HG03520 (cell line): ENCODE data around the gene CHST9.
A peak's percentile ranks its signal among the peaks of the same experiment; 100 is the strongest.
"Not testable (repeated sequence)": the region's sequence is repeated elsewhere in the genome, so short reads cannot be mapped to it uniquely, and the experiment has no call there.

Experiments
- ATAC-seq: cut with Tn5 transposase; IDR thresholded peaks from one replicate; pipeline ENCODE4 v1.9.1; 2021; ENCODE audit warnings: mild to moderate bottlenecking, moderate library complexity; ENCODE audit not compliant: unreplicated experiment

CHST9 gene

GRCh38 chr18:27108842-27109241, 76.3 kb downstream of the CHST9 start:
- ATAC-seq = no peak

GRCh38 chr18:27104743-27105142, 80.4 kb downstream of the CHST9 start:
- ATAC-seq = no peak

GRCh38 chr18:27094621-27095020, 90.5 kb downstream of the CHST9 start:
- no peak for ATAC-seq

- not testable (repeated sequence) for ATAC-seq
Measured at GRCh38 chr18:27093290-27093689, 91.8 kb downstream of the CHST9 start.

- ATAC-seq = no peak
Measured at GRCh38 chr18:27081701-27082100, 103.4 kb downstream of the CHST9 start.

GRCh38 chr18:27075828-27076227, 109.3 kb downstream of the CHST9 start:
- ATAC-seq = no peak

GRCh38 chr18:27073404-27073830, 111.7 kb downstream of the CHST9 start:
- peak; percentile 98 for ATAC-seq

GRCh38 chr18:27064673-27065072, 120.4 kb downstream of the CHST9 start:
- ATAC-seq = no peak

- ATAC-seq = no peak
Measured at GRCh38 chr18:27062802-27063201, 122.3 kb downstream of the CHST9 start.

- no peak for ATAC-seq
Measured at GRCh38 chr18:27061488-27062095, 123.5 kb downstream of the CHST9 start.

GRCh38 chr18:27057519-27058234, 127.4 kb downstream of the CHST9 start:
- no peak for ATAC-seq

GRCh38 chr18:27054926-27055325, 130.2 kb downstream of the CHST9 start:
- ATAC-seq = no peak

GRCh38 chr18:27049969-27050368, 135.1 kb downstream of the CHST9 start:
- no peak for ATAC-seq

GRCh38 chr18:27045342-27045741, 139.8 kb downstream of the CHST9 start:
- ATAC-seq = no peak

- ATAC-seq = no peak
Measured at GRCh38 chr18:27042177-27042576, 142.9 kb downstream of the CHST9 start.

GRCh38 chr18:27040796-27041195, 144.3 kb downstream of the CHST9 start:
- no peak for ATAC-seq

- no peak for ATAC-seq
Measured at GRCh38 chr18:27033722-27034121, 151.4 kb downstream of the CHST9 start.

- no peak for ATAC-seq
Measured at GRCh38 chr18:27030421-27030820, 154.7 kb downstream of the CHST9 start.

GRCh38 chr18:27022477-27022876, 162.6 kb downstream of the CHST9 start:
- no peak for ATAC-seq

GRCh38 chr18:27017901-27018500, 167.1 kb downstream of the CHST9 start:
- ATAC-seq = peak; percentile 72

GRCh38 chr18:27014841-27015240, 170.3 kb downstream of the CHST9 start:
- no peak for ATAC-seq

- ATAC-seq = no peak
Measured at GRCh38 chr18:27010784-27011183, 174.3 kb downstream of the CHST9 start.
